GM12892 (cell line): Measurements from ENCODE around the gene USP2.

ENCODE experiments used
- POLR2A ChIP-seq: IDR thresholded peaks from 2 replicates; pipeline ENCODE4 v1.6.1; 2011; ENCODE audit warnings: low read depth, low read length, control low read depth
- POLR2AphosphoS5 ChIP-seq: IDR thresholded peaks from 2 replicates; pipeline ENCODE4 v1.6.1; 2011; ENCODE audit warnings: low read depth, low read length, control low read depth
- TAF1 ChIP-seq: IDR thresholded peaks from 2 replicates; pipeline ENCODE4 v1.6.1; 2011; ENCODE audit warnings: low read depth, mild to moderate bottlenecking, control low read depth, low read length, borderline replicate concordance

DNA sequence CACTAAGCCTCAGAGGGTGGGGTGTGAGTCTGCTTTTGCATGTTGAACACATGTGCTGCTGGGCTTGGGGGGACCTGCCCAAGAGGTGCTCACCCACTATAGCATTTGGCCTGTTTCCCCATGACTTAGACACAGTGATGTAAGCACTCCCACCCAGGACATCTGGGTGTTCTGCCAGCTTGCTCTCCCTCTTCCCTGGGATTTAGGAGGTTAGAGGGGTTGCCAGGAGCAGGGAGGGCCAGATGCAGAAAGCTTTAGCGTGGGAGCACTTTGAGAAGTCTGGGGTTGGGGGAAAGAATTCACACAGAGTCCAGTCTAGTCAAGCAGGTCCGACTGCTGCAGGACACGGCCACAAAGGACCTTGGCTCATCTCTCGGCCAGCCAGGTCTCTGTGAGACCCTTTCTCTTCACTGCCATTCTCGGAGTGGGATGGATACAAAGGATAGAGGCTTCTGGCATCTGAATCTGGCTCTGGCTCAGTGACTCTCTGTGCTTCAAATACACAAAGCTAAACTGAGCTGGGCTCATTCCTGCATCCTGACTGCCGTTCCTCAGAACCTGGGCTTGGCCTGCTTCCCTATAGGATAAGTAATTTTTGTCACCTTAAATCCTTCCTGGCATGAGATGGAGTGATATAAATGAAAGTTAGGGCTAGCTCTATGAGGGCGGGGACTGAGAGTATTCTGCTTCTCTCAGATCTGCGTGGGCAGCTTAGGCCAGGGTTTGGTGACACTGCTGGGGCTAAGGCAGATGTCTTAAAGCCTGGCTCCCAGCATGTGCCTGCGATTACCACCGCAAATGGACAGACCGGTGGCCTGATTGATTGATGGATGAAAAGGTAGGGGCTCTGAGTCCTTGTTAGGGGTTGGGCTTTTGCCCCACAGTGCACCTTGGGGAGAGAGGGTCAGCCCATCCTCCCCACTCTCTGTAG lies 14.5 kb downstream of the USP2 start:
- TF ChIP-seq POLR2A (no peak), TAF1 (no peak), POLR2AphosphoS5 (no peak)
